NCI-H510A treated with DMSO at 0.1 percent for 48 hours (cell line): ENCODE data around the gene CREB3.

Experiments
- DNase-seq: peaks from one replicate; lab custom pipeline; 2025; lab: John Stamatoyannopoulos, UW

The CREB3 gene

GRCh38 chr9:35732185-35732799 lies at the start of gene CREB3, which contains the start of gene TLN1:
CREB3 (plus strand) TSS chr9:35732666; CDS start chr9:35732773, 107 bp downstream.
TLN1 (minus strand) TSS chr9:35732195; CDS start chr9:35725694, 6,501 bp downstream.
- DNase-seq = peak; percentile 85

- DNase-seq = peak; percentile 2
These were observed 49.1 kb upstream of the CREB3 start for GRCh38 chr9:35683323-35683722.

- no peak for DNase-seq
These were observed 47.5 kb upstream of the CREB3 start for GRCh38 chr9:35684921-35685320.

GRCh38 chr9:35685506-35685905 lies 47.0 kb upstream of the CREB3 start:
- DNase-seq = no peak

- no peak for DNase-seq
These were observed 46.0 kb upstream of the CREB3 start for GRCh38 chr9:35686222-35687203.

- no peak for DNase-seq
These were observed 45.2 kb upstream of the CREB3 start for GRCh38 chr9:35687306-35687705.

- DNase-seq = no peak
These were observed 44.4 kb upstream of the CREB3 start for GRCh38 chr9:35687972-35688557.

- DNase-seq = no peak
These were observed 43.6 kb upstream of the CREB3 start for GRCh38 chr9:35688558-35689541.

GRCh38 chr9:35689542-35690293 lies 42.7 kb upstream of the CREB3 start, which contains the start of gene TPM2:
TPM2 (minus strand) TSS chr9:35689925; CDS start chr9:35689817, 108 bp downstream.
- no peak for DNase-seq

GRCh38 chr9:35690294-35690613 lies 42.2 kb upstream of the CREB3 start:
- no peak for DNase-seq

GRCh38 chr9:35690614-35691333 lies 41.7 kb upstream of the CREB3 start:
- DNase-seq = peak; percentile 29

- no peak for DNase-seq
These were observed 41.2 kb upstream of the CREB3 start for GRCh38 chr9:35691334-35691650.

- no peak for DNase-seq
These were observed 40.6 kb upstream of the CREB3 start for GRCh38 chr9:35691757-35692301.

GRCh38 chr9:35695943-35696401 lies 36.5 kb upstream of the CREB3 start:
- no peak for DNase-seq

GRCh38 chr9:35696520-35697215 lies 35.8 kb upstream of the CREB3 start:
- DNase-seq = peak; percentile 4

GRCh38 chr9:35697486-35697885 lies 35.0 kb upstream of the CREB3 start:
- no peak for DNase-seq

GRCh38 chr9:35698231-35698630 lies 34.2 kb upstream of the CREB3 start:
- no peak for DNase-seq

- no peak for DNase-seq
These were observed 32.4 kb upstream of the CREB3 start for GRCh38 chr9:35700031-35700430.

GRCh38 chr9:35700942-35701341 lies 31.5 kb upstream of the CREB3 start:
- DNase-seq = no peak
